Fibroblast of the aortic adventitia (primary cell): ENCODE data around the gene LRMDA. TPM values are rescaled to one million over a fixed set of nuclear protein-coding genes. Genes with fewer than 3 reads are reported as not detected.

Source experiments
- DNase-seq: peaks from one replicate; pipeline ENCODE4 v3.0.0-alpha.2; 2010; ENCODE audit warnings: low read depth
- H3K4me3 ChIP-seq: 2 replicates; pipeline ENCODE4 v1.5.1; 2011; ENCODE audit warnings: low read depth, mild to moderate bottlenecking, control low read depth, low read length, moderate library complexity
- CTCF ChIP-seq: IDR thresholded peaks from 2 replicates; pipeline ENCODE4 v1.5.1; 2011; ENCODE audit warnings: mild to moderate bottlenecking, low read length, control low read depth, inconsistent platforms; ENCODE audit not compliant: insufficient read depth
- total RNA-seq: library from RNA; depleted of rRNA; stranded (reverse); fragments of >200 nt; gene quantifications from 2 replicates; pipeline ENCODE4 v1.2.3, GENCODE V29; 2012; ENCODE audit warnings: low replicate concordance

Gene LRMDA
- total RNA-seq, 1 donor: 6.3 TPM

- H3K4me3 ChIP-seq: no peak overlapping the region
- DNase-seq: no peak
- no peak for TF ChIP-seq CTCF
These were observed 226.6 kb downstream of the LRMDA start for GRCh38 chr10:75658036-75658435.

DNA sequence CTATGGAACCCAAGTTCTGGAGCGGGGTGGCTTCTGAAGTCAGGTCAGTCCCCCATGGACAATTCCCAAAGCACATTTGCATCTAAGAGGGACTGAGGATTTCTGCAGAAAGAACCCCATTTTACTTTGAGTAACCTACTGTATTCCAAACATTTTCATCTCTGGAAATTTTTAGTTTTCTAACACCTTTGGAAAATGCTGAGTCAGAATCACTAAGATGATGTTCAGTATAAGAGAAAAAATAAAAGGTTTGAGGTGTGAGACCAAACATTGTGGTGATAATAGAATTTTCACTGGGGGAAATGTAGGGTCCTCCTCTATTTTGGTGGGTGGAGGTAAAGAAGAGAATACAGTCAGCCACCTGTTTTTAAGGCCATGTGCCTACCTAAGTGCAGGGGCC is 227.1 kb downstream of the LRMDA start:
- no peak overlapping the region for H3K4me3 ChIP-seq
- TF ChIP-seq CTCF: no peak
- DNase-seq: no peak

DNA sequence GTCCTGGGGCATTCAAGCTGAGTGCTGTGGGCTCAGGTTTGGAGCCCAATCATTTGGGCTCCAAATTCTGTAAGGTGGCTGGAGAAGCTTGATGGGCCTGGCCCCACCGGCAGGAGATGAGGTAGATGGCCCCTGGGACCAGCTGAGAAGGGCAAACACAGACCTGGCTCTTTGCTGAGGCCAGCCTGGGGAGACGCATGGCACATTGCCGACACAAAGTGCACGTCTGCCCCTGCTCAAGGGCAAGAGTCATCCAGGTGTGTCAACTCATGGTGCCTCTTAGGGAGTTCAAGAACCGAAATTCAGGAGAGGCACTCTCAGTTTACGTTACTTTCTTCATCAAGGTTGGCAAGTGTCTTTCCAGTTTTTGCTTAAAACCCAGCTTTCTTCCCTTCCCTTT is 227.5 kb downstream of the LRMDA start:
- TF ChIP-seq CTCF: no peak
- no peak overlapping the region for H3K4me3 ChIP-seq
- no peak for DNase-seq

DNA sequence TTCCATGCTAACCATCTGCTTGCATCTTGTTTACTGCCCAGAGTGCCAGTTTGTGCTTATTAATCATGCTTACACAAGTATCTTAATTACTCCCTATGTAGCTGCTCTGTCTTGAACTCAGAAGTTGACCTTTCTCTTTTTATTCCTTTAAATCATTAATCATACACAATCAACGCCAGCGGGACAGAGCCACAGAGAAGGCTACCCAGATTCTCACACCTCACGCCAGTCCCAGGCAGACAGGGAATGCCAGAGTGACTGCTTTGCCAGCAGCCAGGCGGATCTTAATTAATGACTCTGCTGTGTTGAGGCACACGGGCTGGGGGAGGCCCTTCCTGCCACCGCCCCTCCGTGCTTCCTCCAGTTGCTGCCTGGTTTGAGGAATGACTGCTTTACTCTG is 229.4 kb downstream of the LRMDA start:
- no peak for DNase-seq
- H3K4me3 ChIP-seq: no peak overlapping the region
- TF ChIP-seq CTCF: no peak

GRCh38 chr10:75662715-75663114 is 231.3 kb downstream of the LRMDA start:
- peak; percentile 96 for DNase-seq
- no peak for TF ChIP-seq CTCF
- H3K4me3 ChIP-seq: no peak overlapping the region

DNA sequence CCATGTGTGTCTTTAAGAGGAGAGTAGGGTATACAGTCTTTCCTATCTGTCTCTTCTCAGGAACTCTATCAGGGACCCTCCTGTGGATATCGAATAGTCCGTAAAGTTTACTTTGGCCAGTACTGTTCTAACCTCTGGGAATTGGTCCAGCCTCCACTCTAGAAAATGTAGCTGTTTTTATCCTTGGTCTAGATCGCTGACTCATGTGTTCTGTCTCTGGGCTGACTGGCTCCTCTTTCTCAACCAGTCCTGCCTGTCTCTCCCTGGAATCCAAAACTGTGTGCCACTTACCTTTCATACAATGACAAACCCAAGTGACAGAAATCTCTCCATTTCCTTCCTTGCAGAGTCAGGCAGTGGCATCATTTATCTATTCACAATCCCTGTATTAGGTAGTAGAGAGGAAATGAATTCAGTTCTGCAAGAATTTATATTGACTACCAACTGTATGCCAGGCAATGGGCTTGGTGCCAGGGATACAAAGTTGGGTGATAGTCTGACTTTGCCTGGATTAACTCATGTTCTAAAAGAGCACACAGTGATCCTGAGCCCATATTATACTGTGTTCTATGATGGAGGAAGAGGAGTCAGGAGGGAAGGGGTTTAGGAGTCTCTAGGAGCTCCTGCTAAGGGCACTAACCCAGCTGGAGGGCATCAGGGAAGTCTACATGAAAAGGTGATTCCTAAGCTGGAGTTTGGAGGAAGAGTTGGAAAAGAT is 232.7 kb downstream of the LRMDA start:
- DNase-seq: peak; percentile 47
- no peak overlapping the region for H3K4me3 ChIP-seq
- no peak for TF ChIP-seq CTCF

- TF ChIP-seq CTCF: no peak
- DNase-seq: no peak
- no peak overlapping the region for H3K4me3 ChIP-seq
These were observed 233.5 kb downstream of the LRMDA start for GRCh38 chr10:75664968-75665367.
